ENCODE data around the gene ARMC6. TPM values are rescaled to one million over a fixed set of nuclear protein-coding genes. Genes with fewer than 3 reads are reported as not detected.

ARMC6 gene
- total and polyA plus RNA-seq, 2 donors (not counting 3 experiments of a cell fraction or from before 2014, with no cell fraction given), result 33.9 to 44.7 TPM

DNA sequence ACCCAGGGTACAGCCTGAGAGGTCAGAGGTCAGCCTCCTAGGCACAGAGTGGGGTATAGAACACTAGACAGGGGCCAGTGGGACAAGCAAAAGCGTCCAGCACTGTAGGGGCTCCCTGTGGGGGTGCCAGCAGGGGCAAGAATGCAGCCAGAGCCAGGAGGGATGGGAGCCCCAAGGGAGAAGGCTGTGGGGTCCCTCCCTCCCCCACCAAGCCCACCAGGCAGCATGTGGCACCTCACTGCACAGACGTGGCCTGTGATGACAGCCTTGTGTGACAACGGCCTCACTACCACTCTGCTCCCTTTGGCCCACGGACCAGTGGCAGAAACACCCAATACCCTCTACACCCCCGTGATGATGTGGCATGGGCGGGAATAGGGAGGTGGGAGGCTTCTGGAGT is 10.1 kb downstream of the ARMC6 start:
- Histone ChIP-seq H3K27ac (ENCODE audit: insufficient read depth, low read depth, low read length) (no peak overlapping the region), H3K4me2 (ENCODE audit: insufficient read depth, low read length) (no peak overlapping the region), H3K79me2 (ENCODE audit: control insufficient read depth, insufficient read depth, low read length) (peaks cover 10% of the 10 kb centered on the region), H3K4me3 (replicated peaks in 1 of 3; ENCODE audit: insufficient read depth in 1 of 3, low read depth in 1 of 3, low read length in 3 of 3) (no peak overlapping the region), H3K4me1 (ENCODE audit: control insufficient read depth, extremely low read depth, insufficient read depth, low read length) (no peaks in the 10 kb centered on the region), H3K36me3 (ENCODE audit: control insufficient read depth in 2 of 2, extremely low read depth in 1 of 2, insufficient read depth in 2 of 2, low read length in 2 of 2) (peaks cover 3 to 12% of the 10 kb centered on the region in 2 experiments), H3K27me3 (ENCODE audit: control insufficient read depth in 2 of 2, insufficient read depth in 2 of 2, low read length in 2 of 2) (no peaks in the 10 kb centered on the region), H3K9me1 (replicated peaks; ENCODE audit: control insufficient read depth, extremely low read depth, insufficient read depth, low read length) (no peaks in the 10 kb centered on the region), H2AFZ (ENCODE audit: low read depth, low read length) (no peak overlapping the region), H4K20me1 (replicated peaks; ENCODE audit: control insufficient read depth, extremely low read depth, insufficient read depth, low read length) (no peaks in the 10 kb centered on the region), H3K9me3 (replicated peaks; ENCODE audit: control insufficient read depth, insufficient read depth, low read length) (no peaks in the 10 kb centered on the region), H3K9ac (replicated peaks; ENCODE audit: extremely low read depth, insufficient read depth, low read length) (no peak overlapping the region)
- DNase-seq (ENCODE audit: low read depth, low spot score) (no peak), FAIRE-seq (no peak)
- no TSS peak for BruUV-seq (replicated peaks)
- CTCF ChIA-PET, result no interaction called here
- intact Hi-C loops (cut with micrococcal nuclease) (no loop called here), dilution Hi-C loops (cut with MboI; ENCODE audit: extremely low pct_ligation_motif_present, low sequenced_read_pairs) (no loop called here)
- POLR2A ChIA-PET, result no interaction called here
- no peak for TF ChIP-seq GATA2 (IDR thresholded peaks at IDR 0.05; ENCODE audit: insufficient read depth, insufficient read length, low read depth, low read length)
- no peak for TF ChIP-seq EZH2 (IDR thresholded peaks at IDR 0.05; ENCODE audit: borderline replicate concordance, low read depth, low read length, severe bottlenecking)
- TF ChIP-seq MAX (IDR thresholded peaks at IDR 0.05; ENCODE audit: insufficient read depth, insufficient read length), result no peak
- no peak for TF ChIP-seq MYC (IDR thresholded peaks at IDR 0.05; ENCODE audit: low read depth, low read length)
- TF ChIP-seq FOS (IDR thresholded peaks at IDR 0.05; ENCODE audit: borderline replicate concordance, insufficient read depth, low read length), result no peak
- TF ChIP-seq JUN (IDR thresholded peaks at IDR 0.05; ENCODE audit: borderline replicate concordance, insufficient read depth, insufficient read length, low read depth), result no peak
- TF ChIP-seq POLR2AphosphoS5 (IDR thresholded peaks at IDR 0.05; ENCODE audit: insufficient read depth, low read depth, low read length), result no peak
- no peak for TF ChIP-seq POLR2A (IDR thresholded peaks at IDR 0.05; ENCODE audit: low read depth, low read length)
- TF ChIP-seq, protein P1, sequence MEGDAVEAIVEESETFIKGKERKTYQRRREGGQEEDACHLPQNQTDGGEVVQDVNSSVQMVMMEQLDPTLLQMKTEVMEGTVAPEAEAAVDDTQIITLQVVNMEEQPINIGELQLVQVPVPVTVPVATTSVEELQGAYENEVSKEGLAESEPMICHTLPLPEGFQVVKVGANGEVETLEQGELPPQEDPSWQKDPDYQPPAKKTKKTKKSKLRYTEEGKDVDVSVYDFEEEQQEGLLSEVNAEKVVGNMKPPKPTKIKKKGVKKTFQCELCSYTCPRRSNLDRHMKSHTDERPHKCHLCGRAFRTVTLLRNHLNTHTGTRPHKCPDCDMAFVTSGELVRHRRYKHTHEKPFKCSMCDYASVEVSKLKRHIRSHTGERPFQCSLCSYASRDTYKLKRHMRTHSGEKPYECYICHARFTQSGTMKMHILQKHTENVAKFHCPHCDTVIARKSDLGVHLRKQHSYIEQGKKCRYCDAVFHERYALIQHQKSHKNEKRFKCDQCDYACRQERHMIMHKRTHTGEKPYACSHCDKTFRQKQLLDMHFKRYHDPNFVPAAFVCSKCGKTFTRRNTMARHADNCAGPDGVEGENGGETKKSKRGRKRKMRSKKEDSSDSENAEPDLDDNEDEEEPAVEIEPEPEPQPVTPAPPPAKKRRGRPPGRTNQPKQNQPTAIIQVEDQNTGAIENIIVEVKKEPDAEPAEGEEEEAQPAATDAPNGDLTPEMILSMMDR (IDR thresholded peaks at IDR 0.05; ENCODE audit: extremely low read depth in 1 of 2, insufficient read depth in 1 of 2, low read depth in 1 of 2, low read length in 2 of 2), result no peak

All from endothelial cell of umbilical vein (primary cell).